Stromal cell of bone marrow (primary cell): ENCODE measurements around the gene MED10.

Experiments
- DNase-seq: peaks from one replicate; pipeline ENCODE4 v3.0.0-alpha.2; 2012; ENCODE audit warnings: low read depth

The MED10 gene

GRCh38 chr5:6398570-6399230 is 20.4 kb upstream of the MED10 start:
- DNase-seq = no peak

- DNase-seq = no peak
Observed at GRCh38 chr5:6397536-6398269, 19.4 kb upstream of the MED10 start.

- no peak for DNase-seq
Observed at GRCh38 chr5:6396836-6397535, 18.6 kb upstream of the MED10 start.

DNA sequence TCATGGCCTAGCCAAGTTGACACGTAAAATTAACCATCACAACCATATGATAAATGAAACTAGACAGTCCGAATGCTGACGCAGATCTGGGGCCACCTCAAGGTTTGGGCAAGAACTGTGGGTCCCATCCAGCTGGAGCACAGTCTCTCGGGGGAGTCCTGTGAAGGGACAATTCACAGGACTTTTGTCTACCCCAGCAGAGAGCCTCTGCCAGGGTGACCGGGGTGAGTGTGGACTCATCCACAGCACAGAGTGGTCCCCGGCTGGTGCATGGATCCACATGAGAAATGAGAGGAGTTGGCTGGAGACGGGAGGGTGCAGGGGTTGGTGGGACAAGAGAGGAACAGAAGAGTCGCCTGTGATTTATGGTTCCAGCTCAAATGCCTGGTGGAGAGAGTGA is 17.7 kb upstream of the MED10 start:
- no peak for DNase-seq

DNA sequence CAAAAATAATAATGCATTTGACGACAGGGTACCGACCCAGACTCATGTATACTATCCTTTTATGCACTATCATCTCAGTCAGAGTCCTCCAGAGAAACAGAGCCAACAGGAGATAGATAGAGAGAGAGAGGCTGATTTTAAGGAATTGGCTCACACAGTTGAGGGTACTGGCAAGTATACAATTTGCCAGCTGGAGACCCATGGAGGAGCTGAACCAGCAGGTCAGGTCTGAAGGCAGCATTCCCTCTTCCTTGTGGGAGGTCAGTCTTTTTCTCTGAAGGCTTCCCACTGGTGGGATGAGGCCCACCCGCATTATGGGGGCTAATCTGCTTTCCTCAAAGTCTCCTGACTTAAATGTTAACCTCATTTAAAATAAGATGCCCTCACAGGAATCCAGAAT is 17.3 kb upstream of the MED10 start:
- DNase-seq = no peak

- no peak for DNase-seq
Observed at GRCh38 chr5:6395102-6395445, 16.7 kb upstream of the MED10 start.

DNA sequence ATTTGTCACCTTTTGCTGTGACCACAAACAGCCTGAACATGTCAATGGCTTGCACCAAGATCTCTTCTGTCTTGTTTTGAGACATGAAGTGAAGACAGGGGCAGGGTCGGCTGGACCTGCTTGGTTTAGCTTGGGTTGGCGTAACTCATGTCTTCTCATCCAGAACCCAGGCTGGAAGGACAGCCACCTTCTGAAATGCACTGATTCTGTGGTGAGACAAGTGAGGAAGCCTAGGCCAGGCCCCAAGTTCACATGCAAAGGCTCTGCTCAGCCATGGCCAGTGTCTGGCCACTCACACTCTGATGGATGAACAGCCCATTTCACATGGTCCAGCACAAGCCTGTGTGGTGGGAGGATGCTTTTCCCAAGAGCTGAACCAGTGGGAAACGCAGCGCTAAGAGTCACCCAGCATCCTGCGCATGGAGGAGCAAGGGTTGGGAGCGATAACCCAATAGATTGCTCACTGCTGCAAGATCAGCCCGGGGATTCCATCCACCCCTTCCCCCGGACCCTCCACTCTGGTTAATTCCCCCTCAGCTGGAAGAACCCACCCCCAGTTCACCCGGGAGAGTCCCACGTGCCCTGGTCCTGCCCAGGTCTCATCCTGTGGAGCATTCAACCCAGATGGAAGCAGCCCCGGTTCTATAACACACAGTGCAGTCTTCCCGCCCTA is 16.2 kb upstream of the MED10 start:
- DNase-seq = no peak

DNA sequence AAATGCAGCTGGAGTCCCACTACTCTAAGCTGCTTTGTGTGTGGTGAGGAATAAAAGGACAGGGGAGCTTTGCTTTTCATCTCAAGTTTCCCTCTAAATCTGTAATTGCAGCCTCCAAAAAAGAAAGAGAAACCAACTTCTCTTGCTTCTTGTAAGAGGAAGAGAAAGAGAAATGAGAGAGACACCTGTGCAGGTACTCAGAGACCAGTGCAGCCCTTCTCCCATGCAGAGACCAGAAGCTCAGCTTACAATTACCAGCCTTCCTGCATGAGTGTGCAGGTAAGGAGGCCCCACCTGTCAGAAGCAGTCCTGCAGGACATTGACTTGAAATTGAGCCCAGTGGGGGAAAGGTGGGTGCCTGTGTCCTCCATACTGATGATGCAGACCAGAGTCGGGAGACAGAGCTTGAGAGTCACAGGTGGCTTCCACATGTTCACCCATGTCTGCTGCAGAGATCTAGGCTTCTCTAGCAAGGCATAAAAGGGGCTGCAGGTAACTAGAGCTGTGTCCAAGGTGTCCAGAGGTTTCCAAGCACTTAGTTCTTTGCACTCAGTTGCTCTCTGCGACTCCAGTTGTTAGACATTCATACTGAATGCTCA is 15.3 kb upstream of the MED10 start:
- DNase-seq = no peak

DNA sequence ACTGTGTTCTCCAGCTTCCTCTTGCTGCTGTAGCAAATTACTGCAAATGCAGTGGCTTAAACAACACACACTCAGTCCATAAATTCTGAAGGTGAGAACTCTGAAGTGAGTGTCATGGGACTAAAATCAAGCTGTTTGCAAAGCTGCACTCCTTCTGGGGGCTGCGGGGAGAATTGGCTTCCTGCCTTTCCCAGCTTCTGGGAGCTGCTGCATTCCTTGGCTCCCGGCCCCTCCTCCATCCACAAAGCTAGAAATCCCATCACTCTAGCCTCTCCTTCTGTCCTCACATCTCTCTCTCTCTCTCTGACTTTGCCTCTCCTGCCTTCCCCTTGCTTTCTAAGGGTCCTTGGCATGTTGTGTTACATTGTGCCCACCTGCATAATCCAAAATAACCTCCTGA is 14.2 kb upstream of the MED10 start:
- no peak for DNase-seq

GRCh38 chr5:6391151-6391550 is 12.8 kb upstream of the MED10 start:
- no peak for DNase-seq

DNA sequence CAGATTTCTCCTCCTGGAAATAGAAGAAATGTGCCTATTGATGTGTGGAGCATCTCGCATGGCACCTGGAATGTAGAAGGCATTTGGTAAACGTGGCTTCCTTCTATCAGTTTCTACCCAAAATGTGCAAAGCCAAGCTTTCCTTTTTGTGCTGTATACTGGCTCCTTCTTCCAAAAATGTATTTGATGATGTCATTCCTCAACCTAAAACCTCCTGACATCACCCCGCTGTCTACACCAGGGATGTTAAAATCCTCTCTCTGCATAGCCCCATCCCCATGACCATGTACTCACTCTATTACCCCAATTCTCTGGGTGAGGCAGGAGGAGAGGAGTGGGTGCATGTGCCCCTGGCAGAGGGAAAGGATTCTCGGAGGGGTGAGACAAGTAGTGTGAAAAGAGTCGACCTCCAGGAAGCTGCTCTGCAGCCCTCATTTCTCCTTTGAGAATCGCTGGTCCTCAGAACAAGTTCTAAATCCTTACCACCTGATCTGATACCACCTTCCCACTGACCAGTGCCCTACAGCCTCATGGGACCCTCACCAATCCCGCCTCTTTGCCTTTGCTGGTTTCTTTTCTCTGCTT is 11.7 kb upstream of the MED10 start:
- DNase-seq = no peak

GRCh38 chr5:6389397-6389796 is 11.1 kb upstream of the MED10 start:
- DNase-seq = no peak

GRCh38 chr5:6387970-6388369 is 9.6 kb upstream of the MED10 start:
- no peak for DNase-seq

GRCh38 chr5:6386271-6386670 is 7.9 kb upstream of the MED10 start:
- no peak for DNase-seq

DNA sequence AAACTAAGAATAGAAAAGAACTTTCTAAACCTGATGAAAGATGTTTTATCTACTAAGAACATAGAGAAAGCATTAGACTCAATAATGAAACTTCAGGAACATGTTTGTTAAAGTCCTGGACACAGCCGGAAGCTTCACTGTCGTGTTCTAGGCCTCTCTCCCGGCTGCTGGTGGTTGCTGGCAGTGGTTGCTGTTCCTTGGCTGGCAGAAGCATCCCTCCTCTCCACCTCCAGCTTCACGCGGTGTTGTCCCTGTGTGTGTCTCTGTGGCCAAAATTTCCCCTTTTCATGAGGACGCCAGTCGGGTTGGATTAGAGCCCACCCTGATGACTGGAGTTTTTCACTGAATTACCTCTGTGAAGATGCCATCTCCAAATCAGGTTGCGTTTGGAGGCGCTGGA is 6.5 kb upstream of the MED10 start:
- no peak for DNase-seq

GRCh38 chr5:6383376-6383775 is 5.0 kb upstream of the MED10 start:
- no peak for DNase-seq

- DNase-seq = no peak
Observed at GRCh38 chr5:6379246-6379645, 899 bp upstream of the MED10 start.

DNA sequence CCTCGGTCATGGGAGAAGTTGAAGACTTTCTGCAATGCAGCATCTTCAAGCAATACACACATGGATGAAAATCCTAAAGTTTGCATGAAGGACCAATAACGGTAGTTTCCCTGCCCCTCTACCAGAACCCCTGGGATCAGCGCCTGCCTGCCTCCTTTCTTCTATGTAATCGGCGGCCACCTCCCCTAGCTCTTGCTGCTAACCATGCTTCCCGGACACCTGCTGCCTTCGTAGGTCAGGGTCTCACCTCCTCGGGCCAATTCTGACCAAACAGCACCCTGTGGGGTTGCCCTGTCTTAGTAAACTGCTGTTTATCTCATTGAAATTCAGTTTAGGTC is 388 bp upstream of the MED10 start:
- DNase-seq = no peak

DNA sequence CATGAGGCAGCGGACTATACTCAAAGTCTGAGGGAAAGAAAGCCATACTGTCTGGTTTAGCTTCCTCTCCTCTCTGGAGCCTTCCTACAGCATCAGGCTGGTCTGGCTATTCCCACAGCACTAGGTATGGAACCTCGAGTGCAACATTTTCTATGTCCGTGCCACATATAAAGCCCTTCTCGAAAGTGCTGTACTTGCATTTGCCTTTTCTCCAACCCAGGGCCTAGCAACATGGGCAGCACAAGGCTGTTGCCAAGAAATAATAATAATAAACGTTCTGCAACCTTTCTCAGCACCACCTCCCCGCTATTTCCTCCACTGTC is 804 bp downstream of the MED10 start:
- no peak for DNase-seq

DNA sequence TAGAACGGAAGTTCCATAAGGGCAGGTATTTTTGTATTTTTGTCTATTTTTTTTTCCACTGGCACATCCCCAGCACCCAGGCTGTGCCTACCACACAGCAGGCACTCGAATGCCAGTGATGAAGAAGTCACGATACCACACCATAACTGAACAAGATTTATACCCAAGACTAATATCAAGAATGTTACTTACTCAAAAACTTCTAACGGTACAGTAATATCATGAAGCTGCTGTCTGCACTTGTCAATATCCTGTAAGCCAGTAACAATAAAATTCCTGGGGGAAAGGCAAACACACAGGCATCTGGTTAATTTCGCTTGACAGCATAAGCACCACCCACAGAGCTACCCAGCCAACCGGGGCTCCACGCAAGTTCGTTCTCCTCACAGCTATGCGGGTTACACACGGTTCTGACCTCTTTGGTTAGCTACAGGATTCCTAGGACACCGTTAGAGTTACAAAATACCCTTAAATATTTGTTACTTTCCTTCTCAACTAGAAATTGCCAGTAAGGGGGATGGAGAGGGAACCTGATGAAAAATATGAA is 1.3 kb downstream of the MED10 start:
- no peak for DNase-seq

GRCh38 chr5:6373081-6373846 is 5.1 kb downstream of the MED10 start:
- DNase-seq = no peak
